GM18508 (cell line): ENCODE measurements around the gene FKBP15.
A peak's percentile ranks its signal among the peaks of the same experiment; 100 is the strongest.
"Not testable (repeated sequence)": the region's sequence is repeated elsewhere in the genome, so short reads cannot be mapped to it uniquely, and the experiment has no call there.

Experiments used
- ATAC-seq: cut with Tn5 transposase; IDR thresholded peaks from one replicate; pipeline ENCODE4 v1.9.1; 2021; ENCODE audit warnings: moderate number of reproducible peaks; ENCODE audit not compliant: insufficient read depth, unreplicated experiment

FKBP15 gene, protein sequence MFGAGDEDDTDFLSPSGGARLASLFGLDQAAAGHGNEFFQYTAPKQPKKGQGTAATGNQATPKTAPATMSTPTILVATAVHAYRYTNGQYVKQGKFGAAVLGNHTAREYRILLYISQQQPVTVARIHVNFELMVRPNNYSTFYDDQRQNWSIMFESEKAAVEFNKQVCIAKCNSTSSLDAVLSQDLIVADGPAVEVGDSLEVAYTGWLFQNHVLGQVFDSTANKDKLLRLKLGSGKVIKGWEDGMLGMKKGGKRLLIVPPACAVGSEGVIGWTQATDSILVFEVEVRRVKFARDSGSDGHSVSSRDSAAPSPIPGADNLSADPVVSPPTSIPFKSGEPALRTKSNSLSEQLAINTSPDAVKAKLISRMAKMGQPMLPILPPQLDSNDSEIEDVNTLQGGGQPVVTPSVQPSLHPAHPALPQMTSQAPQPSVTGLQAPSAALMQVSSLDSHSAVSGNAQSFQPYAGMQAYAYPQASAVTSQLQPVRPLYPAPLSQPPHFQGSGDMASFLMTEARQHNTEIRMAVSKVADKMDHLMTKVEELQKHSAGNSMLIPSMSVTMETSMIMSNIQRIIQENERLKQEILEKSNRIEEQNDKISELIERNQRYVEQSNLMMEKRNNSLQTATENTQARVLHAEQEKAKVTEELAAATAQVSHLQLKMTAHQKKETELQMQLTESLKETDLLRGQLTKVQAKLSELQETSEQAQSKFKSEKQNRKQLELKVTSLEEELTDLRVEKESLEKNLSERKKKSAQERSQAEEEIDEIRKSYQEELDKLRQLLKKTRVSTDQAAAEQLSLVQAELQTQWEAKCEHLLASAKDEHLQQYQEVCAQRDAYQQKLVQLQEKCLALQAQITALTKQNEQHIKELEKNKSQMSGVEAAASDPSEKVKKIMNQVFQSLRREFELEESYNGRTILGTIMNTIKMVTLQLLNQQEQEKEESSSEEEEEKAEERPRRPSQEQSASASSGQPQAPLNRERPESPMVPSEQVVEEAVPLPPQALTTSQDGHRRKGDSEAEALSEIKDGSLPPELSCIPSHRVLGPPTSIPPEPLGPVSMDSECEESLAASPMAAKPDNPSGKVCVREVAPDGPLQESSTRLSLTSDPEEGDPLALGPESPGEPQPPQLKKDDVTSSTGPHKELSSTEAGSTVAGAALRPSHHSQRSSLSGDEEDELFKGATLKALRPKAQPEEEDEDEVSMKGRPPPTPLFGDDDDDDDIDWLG

DNA sequence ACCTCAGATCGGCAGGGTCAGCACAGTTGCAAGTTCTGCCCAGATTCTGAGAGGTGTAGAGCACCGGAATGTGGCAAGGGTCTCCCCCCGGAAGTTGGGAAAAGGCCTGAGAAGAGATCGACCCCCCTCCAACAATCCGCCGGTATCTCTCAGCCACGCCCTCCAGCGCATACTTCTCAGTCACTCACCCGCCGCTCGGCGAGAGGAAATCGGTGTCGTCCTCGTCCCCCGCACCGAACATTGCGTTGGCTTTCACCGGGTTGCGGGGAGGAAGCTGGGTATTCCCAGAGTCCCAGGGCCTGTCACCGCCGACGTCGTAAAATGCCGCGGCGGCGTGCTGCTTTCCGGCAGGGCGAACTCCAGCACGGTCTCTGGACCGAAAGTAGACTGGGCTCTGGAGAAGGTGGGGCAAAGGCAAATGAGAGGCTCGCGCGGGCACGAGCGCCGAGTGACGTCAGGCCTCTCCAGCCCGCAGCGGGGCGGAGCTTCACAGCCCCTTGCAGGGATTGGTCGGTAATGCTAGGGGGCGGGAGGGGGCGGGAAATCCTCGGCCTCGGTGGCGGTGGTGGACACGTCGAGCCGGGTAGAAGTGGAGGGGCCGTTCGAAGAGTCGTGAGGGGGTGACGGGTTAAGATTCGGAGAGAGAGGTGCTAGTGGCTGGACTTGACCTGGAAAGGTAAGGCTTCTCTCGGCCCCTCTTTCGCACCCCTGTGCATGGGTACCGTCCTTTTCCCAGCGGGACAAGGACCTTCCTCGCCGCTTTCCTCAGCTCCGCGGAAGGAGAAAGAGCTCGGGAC lies at the start of gene FKBP15, which contains the start of gene SLC31A1:
Gene FKBP15, minus strand, starts transcription at position 275 of the 797 bp plus-strand sequence. Its CDS starts 34 bp downstream, at position 241.
Gene SLC31A1, plus strand, starts transcription at position 542 of the 797 bp plus-strand sequence. CDS start 34,605 bp downstream, outside the sequence.
- ATAC-seq: peak; percentile 59

DNA sequence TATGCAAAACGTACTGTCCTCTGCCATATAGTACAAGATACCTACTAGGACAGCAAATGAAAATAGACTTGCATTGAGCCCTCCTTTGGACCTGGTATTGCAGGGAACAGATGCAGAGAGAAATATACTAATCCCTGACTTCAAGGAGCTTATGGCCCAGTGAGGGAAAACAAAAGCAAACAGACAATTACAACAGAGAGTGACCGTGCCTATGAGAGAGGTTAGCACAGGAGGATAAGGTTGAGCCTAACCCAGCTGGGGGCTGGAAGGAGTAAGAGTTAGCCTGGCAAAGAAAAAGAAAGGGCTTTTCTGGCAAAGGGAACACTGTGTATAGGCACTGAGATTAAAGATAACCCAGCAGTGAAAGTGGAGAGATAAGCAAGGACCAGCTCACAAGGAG lies 48.8 kb upstream of the FKBP15 start:
- ATAC-seq: no peak

DNA sequence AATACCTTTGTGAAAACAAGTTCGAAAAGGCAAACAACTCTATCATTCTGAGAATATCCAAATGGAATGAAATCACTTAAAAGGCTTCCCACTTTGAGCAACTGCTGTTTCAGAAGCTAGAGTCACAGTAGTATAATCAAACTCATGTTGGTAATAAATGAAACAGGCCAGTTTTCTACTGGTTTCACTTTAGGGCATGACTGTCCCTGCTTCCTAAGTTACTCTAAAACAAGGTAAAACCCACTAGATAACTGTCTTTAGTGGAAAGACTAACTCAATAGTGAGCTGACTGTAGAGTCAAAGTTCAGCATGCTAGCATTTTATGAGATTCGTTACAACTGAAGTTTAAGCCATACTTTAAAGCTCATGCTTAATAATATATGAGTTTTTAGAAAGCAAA lies 48.3 kb upstream of the FKBP15 start:
- no peak for ATAC-seq

DNA sequence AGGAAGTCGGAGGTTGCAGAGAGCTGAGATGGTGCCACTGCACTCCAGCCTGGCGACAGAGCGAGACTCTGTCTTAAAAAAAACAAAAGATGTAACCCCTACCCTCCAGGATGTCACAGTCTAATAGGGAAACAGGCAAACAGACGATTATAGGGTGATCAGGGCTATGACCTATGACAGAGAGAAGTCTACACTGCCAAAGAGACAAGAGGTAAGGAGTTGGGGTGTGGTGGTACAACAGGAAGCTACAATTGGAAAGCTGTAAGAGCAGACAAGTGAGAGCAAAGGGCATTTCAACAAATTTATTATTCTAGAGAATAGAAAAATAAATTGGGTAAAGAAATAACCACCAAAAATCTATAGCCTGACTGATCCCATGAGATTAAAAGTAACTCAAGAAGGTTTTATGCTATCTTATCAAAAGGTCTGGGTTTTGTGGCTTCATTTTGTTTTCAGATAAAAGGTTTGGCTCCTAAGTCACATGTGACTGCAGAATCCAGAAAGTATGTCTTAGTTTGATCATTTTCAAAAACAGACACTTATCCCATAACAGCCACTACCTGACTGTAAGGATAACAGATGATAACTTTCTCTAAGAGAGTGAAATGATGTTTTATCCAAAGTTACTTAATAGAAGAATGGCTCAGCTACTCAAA lies 47.0 kb upstream of the FKBP15 start:
- no peak for ATAC-seq

DNA sequence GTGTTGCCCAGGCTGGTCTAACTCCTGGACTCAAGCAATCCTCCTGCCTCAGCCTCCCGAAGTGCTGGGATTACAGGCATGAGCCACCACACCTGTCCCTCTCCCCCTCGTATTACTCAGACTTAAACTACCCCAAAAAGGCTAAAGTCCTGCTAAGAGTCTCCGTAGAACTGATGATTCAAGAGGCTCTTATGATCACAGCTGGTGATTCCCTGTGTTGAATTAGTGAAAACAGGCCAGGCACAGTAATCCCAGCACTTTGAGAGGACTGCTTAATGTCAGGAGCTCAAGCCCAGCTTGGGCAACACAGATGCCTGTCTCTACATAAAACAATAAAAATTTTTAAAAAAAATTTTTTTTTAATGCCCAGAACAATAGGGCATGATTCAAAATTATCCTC lies 45.1 kb upstream of the FKBP15 start:
- ATAC-seq: no peak

DNA sequence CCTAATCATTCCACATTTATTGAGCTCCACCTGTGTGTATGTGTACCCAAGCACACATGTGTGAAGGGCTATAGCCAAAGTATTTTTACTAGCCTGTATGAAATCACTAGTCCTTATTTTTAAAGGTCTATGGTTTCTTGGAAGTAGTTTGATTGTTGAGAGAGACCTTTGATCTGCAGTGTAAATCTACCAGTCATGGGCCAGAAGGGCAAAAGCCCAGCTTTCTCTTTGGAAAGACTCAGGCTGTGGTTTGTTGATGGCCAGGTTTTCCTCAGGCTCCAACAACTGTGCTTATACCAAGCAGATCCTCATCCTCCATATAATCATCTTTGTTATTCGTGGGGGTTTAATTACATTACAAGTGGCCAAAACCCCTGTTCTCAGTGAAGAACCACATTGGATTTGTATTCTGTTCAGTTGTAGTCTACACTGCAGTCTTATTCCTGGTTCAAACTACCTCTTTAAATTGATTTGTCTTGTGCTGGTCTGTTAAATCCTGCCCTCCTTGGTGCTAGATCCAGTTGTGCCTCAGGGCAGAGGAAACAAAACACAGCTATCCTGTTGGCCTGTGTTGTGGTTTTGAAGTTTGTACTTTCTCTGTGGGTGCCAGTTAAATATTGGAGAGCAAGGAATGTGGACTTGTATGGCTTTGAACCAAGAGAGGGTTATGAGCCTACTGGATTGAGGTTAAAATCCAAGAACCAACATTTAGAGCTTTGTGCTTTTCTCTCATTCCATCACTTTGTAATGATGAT lies 41.0 kb upstream of the FKBP15 start:
- no peak for ATAC-seq

DNA sequence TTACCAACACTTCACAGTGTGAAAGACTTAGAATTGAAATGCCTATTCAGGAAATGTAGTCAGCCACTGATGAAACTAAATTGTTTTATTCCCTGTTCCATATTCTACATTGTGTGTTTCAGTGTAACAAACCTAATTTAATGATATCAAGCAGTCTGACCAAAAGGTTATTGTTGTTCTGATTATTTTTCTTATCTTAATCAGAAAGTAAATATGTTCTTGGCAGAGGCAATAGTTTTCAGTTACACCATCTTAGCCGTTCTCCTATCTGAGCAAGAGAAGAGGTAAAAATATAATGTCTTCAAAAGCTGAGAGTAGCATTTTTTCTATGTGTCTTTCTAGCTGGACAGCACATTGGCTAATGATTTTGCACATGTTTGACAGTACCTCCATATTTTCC lies 37.2 kb upstream of the FKBP15 start:
- no peak for ATAC-seq

DNA sequence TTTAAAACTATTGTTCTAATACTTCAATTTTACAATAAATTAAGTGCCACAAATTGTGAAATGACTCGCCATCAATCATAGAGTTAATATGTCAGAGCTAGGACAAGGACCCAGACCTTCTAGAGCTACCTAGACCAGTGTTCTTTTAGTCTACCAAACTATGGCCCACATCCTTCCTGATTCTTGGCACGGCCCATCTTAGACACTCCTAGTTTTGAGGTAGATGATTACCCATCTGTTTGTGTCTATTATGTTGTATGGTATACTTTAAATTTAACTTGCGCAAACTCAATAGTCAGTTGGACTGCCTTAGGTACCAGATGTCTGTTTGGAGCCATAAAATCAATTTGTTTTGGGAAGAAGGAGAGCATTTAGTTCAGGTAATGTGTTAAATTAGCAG lies 36.8 kb upstream of the FKBP15 start:
- ATAC-seq: no peak

DNA sequence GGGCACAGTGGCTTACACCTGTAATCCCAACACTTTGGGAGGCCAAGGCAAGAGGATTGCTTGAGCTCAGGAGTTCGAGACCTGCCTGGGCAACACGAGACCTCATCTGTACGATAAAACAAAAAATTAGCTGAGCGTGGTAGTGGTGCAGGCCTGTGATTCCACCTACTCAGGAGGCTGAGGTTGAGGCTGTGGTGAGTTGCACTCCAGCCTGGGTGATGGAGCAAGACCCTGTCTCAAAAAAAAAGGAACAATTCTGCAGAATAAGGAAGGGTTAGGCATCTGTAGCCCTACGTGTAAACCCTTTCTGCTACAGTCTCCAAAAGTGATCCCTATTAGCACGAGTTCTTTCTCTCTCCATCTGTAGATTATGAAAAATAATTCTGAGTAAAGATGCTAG lies 34.4 kb upstream of the FKBP15 start:
- no peak for ATAC-seq

DNA sequence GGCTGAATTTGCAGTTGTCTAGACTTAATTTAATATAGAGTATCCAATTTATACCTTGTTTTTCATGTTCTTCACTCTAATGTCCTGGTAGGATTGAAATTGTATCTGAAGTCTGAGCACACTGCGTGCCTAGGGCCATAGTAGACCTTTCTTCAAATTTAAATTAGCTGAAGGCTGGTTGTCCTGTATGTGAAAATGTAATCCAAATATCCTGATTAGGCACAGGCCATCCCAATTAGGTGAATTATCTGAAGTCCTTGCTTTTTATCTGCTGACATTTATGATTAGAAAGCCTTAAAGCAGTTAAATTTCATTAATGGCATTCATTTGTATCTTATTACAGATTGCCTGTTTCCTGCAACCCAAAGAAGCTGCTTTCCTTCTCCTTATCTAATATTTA lies 33.9 kb upstream of the FKBP15 start:
- no peak for ATAC-seq

DNA sequence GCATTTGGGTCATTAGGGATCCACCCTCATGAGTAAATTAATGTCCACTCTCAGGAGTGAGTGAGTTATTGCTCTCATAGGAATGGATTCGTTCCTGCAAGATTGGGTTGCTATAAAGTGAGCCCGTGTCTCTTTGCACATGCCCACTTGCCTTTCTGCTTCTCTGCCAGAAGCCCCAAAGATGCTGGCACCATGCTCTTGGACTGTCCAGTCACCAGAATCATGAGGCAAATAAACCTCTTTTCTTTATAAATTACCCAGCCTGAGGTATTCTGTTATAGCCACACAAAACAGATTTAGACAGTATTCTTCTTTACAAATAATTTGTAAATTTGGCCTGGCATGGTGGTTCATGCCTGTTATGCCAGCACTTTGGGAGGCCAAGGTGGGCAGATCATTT lies 29.7 kb upstream of the FKBP15 start:
- no peak for ATAC-seq

DNA sequence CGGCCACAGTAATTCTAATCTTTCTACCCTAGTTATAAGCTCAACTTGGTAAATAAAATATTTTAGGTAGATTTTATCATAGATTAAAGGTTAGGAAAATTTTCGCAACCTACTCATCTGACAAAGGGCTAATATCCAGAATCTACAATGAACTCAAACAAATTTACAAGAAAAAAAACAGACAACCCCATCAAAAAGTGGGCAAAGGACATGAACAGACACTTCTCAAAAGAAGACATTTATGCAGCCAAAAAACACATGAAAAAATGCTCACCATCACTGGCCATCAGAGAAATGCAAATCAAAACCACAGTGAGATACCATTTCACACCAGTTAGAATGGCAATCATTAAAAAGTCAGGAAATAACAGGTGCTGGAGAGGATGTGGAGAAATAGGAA lies 28.6 kb upstream of the FKBP15 start:
- ATAC-seq: not testable (repeated sequence)

DNA sequence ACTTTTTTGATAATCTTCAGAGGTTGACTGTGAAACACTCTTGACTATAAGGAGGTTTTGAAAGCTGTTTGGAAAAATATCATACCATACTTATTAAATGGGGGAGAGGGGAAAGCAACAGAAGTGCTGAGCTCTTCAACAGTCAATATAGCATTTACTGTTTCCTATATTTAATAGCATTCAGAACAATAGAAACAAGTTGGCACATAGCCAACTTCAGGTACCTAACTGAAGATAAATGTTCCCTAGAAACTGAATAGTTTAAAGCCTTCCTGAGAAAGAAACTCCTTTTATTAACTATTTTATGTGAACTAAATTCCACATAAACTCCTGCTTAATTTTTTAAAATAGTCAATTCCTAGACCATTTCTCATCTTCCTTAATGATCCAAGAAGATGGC lies 26.6 kb upstream of the FKBP15 start:
- no peak for ATAC-seq

DNA sequence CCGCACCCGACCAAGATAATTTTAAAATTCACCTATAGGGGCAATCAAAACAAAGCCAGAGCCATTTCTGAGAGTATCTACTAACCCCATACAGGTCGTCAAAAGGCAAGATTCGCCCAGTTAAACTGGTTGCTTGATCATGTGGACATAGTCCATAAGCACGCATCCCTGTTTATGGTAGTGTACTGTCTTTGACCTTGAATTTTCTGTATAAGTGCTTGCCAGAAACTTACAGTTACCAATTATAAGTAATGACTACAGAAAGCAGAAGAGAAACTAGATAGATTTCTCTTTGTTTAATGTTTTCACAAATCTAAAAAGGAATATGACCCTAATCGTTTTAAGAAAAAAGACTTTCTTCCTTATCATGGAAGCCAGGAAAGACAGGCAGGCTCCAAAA lies 25.9 kb upstream of the FKBP15 start:
- ATAC-seq: no peak

DNA sequence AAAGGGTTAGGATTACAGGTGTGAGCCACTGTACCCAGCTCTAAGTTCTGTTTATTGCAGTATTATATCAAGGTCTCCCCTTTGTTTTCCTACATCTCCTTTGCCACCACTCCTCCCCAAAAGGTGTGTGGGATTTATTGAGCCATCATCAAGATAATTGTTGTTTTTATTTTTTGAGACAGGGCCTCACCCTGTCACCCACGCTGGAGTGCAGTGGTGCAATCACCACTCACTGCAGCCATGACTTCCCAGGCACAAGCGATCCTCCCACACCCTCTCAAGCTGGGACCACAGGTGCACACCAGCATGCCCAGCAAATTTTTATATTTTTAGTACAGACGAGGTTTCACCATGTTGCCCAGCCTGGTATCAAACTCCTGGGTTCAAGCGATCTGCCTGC lies 24.8 kb upstream of the FKBP15 start:
- ATAC-seq: no peak

DNA sequence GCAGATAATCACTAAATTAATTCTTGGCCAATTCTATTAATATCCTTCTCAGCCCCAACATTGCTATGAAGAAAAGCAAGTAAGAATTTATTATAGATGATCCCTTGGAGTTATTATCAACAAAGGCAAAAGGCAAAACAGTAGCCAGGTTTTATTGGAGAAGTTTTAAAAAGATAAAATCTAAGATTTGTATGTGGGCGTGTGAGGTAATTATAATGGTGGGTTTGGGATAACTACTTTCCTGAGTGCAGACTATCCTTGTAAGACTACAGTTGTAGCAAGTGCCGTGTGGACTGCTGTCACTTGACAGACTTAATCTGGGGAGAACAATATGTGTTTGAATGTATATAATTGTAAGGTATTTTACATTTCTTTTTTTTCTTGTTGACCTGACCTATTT lies 23.5 kb upstream of the FKBP15 start:
- no peak for ATAC-seq

DNA sequence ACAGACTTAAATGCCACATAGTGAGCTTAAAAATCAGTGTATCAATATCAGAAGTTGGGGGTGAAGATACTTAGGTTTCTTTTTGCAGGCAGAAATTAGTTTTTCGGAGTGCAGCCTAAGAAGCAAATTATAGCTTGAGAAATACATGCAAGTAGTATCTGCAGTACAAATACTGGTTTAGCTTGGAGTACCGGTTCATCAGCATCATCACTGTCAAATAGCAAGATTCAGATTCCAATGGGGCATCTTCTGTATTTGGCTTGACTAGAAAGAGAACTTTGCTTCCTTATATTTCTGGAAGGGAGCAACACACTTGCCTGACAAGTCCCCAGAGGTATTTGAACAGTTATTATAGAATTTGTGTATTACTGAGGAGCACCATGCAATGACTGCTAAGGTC lies 20.1 kb upstream of the FKBP15 start:
- ATAC-seq: no peak

DNA sequence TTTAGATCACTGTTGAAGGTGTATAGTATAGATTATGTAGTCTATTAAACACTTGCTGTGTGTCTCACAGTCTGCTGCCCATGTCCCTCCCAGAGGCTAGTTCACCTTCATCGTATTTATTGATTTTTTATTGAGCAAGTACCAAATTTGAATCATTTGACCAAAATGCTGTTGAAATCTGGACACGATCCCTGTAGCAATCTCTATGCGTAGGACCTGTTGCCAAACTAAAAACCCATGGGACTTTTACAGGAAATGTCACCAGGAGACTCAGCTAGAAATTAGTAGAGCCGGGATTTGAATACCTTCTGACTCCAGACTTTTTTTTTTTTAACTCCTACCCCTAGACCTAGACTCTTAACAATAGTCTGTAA lies 17.8 kb upstream of the FKBP15 start:
- ATAC-seq: no peak
